Left colon (tissue), 2 donors: ENCODE measurements around the gene UNC93A. TPM values are rescaled to one million over a fixed set of nuclear protein-coding genes. Genes with fewer than 3 reads are reported as not detected.
"Not testable (repeated sequence)": the region's sequence is repeated elsewhere in the genome, so short reads cannot be mapped to it uniquely, and the experiment has no call there.

Experiments
- ATAC-seq: fragments of 200-7000 bp; cut with Tn5 transposase; one replicate; pipeline ENCODE4 v1.9.1; 2020; ENCODE audit warnings: mild to moderate bottlenecking, moderate library complexity
- DNase-seq, 2 donors: peaks; one replicate each; pipeline ENCODE4 v3.0.0-alpha.2; 2020
- intact Hi-C, 2 donors: fragments of 100-400 bp; cut with DNase I in 1 of 2; cut with micrococcal nuclease in 1 of 2; formaldehyde crosslinking; loops; one replicate each; pipeline versions ENCODE4 v1.11.2 to v1.14.0; 2022; cut with DNase I, micrococcal nuclease
- total RNA-seq, 2 donors: library from RNA; stranded (reverse); fragmentation: NEBNext Ultra II Directional; extraction: Animal tissue kit (Norgen Biotek cat#: 25700); gene quantifications; one replicate each; pipeline ENCODE4 v1.2.1, GENCODE V29; 2021
- donor health status: DM: no; HTN: no; CAD: no.
- donor health status: DM: yes; HTN: yes; CAD: no.

UNC93A gene
- total RNA-seq, 2 donors from 2014 or later, result 0.39 TPM; not detected in 1

DNA sequence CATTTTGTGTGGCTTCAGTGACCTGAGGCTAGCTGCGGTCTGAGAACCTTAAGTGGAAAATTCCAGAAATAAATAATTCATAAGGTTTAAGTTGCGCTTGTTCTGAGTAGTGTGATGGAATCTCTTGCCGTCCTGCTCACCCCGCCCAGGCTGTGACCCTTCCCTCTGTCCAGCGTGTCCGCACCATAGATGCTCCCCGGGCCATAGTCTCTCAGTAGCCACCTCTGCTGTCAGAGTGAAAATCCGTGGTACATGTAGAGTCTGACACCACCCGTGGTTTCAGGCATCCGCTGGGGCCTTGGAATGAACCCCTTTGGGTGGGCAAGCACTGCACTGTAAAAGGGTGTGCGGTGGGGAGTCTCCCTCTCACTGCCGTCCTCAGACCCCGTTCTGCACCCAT lies 11.7 kb downstream of the UNC93A start:
- intact Hi-C loops, result no loop called here
- ATAC-seq (no peak), DNase-seq (no peak)

DNA sequence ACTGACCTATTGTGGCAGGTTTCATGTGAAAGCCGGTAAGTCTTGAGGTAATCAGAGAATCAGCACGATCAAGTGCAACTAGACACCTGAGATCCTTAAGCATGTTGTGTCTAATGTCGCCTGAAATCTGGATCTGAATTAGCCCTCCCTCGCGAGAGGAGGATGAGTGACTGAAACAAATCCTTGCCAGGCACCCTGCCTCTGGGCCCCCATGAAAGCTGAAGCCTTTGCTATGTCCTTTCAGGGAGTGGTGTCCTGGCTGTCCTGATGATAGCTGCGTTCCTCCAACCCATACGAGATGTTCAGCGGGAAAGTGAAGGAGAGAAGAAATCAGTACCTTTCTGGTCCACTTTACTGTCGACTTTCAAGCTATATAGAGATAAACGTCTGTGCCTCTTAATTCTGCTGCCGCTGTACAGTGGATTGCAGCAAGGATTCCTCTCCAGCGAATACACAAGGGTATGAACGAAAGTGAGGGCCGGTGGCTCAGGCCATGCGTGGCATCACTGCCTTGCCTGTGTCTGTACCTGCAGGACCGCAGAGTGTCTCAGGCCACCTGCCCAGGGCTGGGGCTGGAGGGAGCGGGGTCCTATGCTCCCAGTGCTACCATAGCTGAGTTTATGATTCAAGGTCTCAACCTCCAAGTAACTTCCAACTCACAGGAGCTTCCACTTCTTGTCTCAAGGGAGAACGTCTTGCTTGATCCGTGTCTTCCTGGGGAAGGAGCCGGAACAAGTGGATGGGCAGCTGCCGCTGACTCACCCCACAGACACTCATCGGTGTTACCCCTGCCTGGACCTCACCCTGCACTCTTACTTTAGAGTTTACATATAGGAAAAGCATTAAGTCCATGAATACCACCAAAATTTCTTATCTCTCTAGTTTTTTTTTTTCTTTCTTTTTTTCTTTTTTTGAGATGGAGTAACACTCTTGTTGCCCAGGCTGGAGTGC lies 12.8 kb downstream of the UNC93A start:
- intact Hi-C loops, result no loop called here
- DNase-seq (no peak), ATAC-seq (no peak)

DNA sequence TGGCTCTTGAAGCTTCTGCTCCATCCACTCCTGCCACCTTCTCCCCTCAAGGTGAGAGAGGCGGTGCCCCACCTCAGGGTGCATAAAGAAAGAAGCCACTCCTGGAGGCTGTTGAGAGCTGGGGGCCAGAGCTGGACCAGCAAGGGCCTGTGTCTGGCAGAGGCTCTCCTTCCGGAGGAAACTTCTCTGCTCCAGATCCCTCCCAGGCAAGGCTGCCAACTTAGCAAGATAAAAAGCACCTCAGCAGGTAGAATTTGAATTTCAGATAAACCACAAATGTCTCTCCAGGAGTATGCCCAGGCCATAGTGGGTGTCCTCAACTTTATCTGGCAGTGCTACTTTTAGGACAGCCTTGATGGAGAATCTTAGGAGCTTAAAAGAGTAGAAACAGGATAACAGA lies 13.8 kb downstream of the UNC93A start:
- intact Hi-C loops, result no loop called here

DNA sequence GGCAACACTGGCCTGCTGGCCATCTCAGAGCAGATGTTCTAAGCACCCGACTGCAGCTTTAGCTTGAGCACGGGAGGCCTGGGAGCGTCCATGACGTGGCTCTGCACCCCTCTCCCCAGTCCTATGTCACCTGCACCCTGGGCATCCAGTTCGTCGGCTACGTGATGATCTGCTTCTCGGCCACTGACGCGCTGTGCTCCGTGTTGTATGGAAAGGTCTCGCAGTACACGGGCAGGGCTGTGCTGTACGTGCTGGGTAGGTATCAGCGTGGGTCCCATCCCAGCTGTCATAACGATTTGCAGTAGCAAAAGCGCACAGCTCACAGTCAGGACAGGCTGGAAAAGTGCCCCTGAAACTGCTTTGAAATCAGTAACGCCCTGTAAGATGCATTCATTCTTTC lies 14.7 kb downstream of the UNC93A start:
- ATAC-seq, result no peak
- DNase-seq, result no peak
- intact Hi-C loops, result no loop called here

More for the DNA sequence above, 13.8 kb downstream of the UNC93A start:
- ATAC-seq, result no peak
- no peak for DNase-seq

DNA sequence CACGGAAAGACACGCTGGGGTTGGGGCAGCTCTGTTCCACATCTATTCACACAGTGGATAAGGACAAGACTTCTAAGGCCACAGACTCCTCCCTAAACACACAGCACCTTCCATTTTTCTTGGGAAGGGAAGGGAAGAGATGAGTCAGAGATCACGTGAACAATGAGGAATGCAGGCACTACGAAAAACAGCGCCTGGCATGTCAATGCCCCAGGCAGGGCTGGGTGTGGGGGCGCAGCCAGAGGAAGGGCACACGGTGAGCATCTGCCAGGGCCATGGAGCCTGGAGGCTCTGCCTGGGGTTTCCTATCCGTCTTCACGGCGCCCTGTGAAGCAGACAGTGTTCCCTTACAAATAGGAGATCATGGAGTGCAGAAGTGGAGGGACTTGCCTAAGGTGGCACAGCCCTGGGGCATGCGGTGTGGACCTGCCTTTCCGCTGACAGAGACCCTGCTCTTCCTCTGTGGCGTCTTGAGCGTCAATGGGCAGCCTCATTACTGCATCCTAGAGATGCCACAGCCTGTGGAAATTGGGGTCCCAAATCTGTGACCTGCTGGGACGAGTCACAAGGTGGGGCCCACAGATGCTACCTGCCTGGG lies 15.4 kb downstream of the UNC93A start:
- intact Hi-C loops, result no loop called here
- no peak for DNase-seq

DNA sequence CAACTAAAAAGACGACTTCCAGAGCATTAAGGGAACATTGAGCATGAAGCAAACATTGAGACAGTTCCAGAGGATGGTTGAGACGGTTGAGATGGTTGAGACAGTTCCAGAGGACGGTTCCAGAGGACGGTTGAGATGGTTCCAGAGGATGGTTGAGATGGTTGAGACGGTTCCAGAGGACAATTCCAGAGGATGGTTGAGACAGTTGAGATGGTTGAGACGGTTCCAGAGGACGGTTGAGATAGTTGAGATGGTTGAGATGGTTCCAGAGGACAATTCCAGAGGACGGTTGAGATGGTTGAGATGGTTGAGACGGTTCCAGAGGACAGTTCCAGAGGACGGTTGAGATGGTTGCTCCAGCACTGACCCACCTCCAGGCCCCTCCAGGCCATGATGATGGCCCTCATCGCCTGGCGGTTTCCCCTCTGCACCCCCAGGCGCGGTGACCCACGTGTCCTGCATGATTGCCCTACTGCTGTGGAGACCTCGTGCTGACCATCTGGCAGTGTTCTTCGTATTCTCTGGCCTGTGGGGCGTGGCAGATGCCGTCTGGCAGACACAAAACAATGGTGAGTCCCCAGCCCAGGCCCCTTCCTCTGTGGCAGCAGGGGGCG lies 16.3 kb downstream of the UNC93A start:
- DNase-seq, result no peak
- ATAC-seq, result no peak
- intact Hi-C loops, result no loop called here

More for the DNA sequence above, 15.4 kb downstream of the UNC93A start:
- no peak for ATAC-seq

DNA sequence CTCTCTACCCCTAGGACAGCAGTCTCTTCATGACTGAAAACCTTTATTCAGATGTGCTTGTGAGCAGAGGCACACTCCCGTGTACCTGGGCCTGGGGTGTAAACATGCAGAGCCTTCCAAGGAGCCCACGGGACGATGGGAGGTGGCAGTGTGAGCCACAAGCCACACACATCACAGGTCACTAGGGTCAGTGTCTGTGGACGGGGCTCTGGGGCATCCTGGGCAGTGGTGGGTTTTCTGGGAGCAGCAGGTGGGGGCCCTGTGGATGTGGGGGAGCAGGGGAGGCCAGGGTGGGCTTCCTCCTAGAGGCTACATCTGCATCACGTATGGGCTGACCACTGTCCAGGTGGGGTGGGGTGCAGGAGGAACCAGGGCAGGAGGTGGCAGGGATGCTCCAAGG lies 17.1 kb downstream of the UNC93A start:
- ATAC-seq (no peak), DNase-seq (no peak)
- intact Hi-C loops, result no loop called here

DNA sequence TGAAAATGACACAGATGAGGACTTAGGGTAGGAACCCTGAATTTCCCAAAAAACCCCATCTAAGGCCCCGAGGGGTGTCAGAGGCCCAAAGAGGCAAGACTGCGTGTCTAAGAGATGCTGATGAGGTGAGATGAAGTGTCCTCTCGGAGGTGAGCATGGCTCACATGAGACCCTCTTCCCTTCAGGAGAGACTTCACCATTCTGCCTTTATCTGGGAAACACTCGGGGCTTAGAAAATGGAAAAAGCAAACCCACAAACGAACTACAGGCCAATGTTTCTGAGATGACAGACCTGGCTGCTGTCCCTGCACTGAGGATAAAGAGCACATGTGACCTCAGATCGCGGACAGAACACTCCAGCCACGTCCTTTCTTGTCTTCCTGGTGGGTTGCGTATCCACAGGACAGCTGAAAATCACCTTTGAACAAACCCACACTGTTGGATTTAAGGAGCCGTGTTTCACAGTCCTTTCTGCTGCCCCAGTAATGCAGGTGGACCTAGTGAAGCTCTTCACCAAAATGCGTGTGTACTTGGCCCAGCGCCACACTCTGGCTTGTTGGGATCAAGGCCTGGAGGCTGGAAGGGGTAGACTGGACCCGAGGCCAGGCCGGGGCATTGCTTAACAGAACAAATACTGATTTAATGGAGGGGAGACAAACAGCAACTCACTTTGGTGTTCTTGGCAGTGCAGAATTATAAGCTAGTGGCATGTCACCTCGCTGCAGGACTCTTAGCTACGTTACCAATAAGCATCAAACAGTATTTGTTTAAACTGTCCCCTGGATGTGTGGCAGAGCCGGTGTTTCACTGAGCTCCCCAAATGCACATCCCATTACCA lies 18.5 kb downstream of the UNC93A start:
- intact Hi-C loops, ATAC-seq, DNase-seq: not testable (repeated sequence)

DNA sequence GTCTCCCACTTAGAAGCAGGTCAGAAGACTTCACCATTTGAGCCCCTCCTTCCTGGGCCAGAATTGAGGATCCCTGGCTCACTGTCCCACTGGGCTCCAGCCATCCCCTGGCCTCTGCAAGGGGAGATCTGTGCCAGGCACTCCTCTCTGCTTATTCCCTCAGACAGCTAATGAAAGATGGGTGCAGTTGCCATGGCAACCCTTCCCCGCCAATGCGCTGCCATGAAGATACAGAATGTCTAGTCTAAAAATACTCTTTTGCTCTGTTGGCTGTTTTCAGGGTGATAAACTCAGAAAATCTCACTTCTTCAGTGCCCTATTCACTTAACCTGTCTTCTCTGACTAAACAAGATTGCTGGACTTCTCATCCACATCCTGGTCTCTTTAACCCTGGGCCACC lies 20.2 kb downstream of the UNC93A start:
- no peak for DNase-seq
- no peak for ATAC-seq
- intact Hi-C loops, result no loop called here

DNA sequence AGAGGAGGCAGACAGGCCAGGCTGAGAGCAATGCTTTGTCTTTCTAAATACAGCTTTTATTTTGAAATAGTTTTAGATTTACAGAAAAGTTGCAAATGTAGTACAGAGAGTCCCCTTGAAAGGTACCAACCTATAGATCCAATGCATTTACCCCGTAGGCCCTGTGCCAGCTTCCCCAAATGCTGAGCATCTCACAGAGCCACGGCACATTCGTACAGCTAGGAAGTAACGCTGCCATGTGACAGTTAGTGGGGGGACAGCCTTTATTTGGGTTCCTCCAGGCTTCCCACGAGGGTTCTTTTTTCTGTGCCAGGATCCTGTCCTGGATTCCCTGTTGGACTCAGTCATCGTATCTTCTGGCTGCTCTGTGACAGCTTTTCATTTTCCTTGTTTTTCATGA lies 20.6 kb downstream of the UNC93A start:
- DNase-seq, intact Hi-C loops, ATAC-seq: not testable (repeated sequence)

DNA sequence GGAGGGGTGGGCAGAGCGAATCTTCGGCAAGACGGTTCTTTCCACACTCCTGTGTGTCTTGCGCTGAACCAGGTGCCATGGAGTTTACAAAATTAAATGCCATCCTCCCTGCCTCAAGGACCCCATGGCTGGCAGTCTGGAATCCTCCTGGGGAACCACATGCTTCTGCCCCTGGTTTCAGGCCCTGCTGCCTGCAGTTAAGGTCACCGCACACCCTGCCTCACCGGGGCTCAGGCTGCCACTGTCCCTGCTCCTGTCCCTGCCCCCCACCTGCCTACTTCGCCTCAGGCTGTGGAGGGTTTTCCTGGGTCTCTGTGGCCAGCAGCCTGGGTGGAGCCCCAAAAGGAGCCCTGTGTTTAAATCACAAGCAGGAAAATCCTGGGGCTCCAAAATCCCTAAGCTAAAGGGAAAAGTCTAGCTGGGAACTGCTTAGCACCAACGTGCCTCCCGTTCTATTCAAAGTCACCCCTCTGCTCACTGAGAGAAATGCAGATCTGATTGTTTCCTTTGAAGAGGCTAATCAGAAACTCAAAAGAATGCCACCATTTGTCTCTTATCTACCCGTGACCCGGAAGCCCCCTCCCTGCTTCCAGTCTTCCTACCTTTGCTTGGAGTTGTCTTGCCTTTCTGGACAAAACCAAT lies 23.2 kb downstream of the UNC93A start:
- no peak for DNase-seq
- intact Hi-C loops, result no loop called here
- ATAC-seq, result no peak

DNA sequence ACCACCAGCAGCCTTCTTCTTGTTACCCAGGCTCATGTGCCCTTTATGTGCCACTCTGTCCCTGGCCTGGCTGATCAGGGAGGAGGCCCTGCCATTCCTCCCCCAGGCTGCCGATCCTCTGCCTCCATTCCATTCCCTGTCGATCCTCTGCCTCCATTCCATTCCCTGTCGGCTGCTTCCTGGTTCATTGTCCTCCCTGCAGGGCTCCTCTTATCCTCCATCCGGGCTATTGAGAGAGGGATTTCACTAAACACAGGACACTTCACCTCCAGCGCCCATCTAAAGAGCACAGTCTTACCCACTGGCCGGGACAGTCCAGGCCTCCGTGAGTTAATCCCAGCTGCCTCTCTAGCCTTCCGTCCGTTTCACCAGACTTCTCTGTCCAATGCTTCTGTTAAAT lies 26.1 kb downstream of the UNC93A start:
- intact Hi-C loops, result no loop called here
- DNase-seq (no peak), ATAC-seq (no peak)

DNA sequence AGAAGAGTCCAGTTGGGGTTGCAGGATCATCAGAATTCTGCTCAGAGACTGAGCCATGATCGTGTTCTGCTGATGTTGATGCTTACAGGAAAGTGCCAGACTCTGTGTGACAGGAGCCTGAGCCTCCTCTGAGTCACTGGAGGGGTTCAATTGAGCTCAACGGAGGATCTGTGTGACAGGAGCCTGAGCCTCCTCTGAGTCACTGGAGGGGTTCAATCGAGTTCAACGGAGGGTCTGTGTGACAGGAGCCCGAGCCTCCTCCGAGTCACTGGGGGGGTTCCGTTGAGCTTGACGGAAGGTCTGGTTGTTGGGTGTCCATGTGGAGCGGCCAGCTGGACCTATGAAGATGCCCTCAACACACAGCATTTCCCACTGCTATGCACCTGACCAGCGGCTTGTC lies 27.2 kb downstream of the UNC93A start:
- DNase-seq, ATAC-seq, intact Hi-C loops: not testable (repeated sequence)

DNA sequence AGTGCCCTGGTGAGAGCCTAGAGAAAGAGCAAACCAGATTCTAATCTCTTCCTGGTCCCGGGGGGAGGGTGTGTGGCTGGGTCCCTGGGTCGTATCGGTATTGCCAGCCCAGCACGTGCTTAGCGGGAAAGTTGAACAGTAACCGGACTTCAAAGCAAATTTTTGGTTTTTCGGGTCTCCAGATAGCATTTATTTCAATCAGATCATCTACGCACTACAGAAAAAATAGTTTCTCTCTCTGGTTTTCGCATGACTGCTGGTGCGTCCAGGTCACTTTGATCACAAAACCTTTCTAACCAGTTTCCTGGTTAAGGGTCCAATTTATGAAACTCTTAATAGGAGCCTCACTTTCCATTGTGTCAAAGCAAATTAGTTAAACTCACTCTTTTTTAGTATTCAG lies 27.7 kb downstream of the UNC93A start:
- DNase-seq, ATAC-seq, intact Hi-C loops: not testable (repeated sequence)

DNA sequence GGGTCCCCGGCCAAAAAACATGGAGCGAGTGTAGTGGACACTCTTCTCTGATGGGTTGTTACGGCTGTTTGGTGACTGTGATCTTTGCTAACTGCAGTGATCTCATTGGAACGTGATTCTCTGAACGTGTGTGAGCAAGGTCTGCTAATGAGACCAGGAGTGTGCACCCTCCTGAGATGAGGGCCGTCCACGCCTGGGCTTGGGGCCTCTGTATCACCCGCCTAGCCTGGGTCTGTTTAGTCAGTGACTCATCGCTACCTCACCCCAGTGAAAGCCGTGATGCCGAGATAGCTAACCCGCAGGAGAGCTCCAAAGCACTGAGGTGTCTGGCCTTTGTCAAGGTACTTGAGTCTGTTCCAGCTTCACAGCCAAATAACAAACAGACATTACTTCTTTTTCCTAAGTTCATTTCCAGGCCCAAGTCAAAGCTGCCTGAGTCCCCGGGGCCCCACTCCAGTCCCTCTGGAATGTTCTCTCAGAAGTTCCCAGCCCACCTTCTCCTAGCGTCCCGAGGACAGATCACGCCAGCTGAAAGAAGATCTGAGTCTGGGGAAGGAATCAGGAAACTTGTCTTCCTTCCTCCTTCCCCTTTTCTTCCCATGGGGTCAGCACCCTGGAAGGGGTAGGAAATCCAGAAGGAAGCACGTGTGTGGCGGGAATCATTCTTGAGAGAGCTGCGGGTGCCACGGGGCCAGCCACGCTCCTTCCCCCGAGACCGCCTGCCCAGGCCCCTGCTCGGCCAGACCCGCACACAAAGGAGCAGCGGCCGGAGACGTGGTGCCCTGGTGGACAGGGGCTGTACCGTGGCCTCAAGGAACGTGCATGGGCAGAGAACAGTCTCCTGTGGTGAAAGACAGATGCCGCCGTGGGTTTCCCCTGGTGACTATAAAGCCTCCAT lies 29.0 kb downstream of the UNC93A start:
- ATAC-seq, result peak; percentile 90
- intact Hi-C loops, DNase-seq: not testable (repeated sequence)

DNA sequence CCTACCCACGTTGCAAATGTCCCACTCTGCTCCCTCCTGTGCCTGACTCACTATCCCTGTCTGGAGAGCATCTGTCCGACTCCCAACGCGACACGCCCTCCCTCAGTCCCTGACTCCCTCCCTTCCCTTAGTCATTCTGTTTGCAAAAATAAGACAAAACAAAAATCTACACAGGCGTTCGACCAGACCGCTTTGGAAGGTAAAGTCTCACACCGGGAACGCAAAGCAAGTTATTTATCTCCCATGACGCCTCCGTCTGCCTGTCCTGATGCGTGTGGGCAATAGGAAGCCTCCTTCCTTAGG lies 29.6 kb downstream of the UNC93A start:
- ATAC-seq, DNase-seq, intact Hi-C loops: not testable (repeated sequence)

DNA sequence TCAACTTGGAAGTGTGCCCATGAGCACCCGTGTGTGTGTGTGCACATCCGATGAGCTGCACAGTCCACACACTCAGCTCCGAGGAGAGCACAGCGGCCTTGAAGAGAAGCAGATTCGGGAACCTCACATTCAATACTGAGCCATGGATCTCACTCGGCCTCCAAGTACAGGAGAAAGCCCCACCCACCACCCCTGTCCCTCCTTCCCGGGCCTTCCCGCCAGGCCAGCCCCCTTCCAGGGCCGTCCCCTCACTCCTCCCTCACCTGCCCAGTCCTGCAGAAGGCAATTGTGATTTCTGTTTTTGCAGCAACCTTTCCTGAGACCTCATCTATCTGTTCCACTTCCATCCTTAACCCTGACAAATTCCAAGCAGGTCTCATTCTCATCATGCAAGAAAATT lies 30.1 kb downstream of the UNC93A start:
- DNase-seq, ATAC-seq, intact Hi-C loops: not testable (repeated sequence)

DNA sequence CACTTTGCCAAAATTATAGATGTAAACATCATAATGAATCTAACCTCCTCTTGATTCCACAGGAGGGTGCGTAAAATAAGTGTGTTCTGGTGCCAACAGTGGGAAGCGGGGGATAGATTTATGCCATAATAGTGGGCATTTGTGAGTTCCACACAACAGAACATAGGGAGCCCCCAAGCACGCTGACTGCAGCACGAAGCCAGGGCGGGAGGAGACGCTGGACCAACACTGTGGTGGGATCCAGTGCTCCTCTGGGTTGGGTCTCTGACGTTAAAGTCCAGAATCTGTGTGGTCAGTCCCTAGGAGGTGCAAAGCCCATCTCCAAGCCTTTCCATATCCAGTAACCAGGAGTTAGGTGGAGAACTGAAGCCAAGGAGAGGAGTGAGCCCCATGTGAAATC lies 32.0 kb downstream of the UNC93A start:
- no peak for ATAC-seq
- DNase-seq, result no peak
- intact Hi-C loops, result no loop called here
